GM23338 (cell line): ENCODE measurements around the gene INPPL1. TPM values are rescaled to one million over a fixed set of nuclear protein-coding genes. Genes with fewer than 3 reads are reported as not detected.

Experiments used
- ATAC-seq: fragments of 200-7000 bp; cut with Tn5 transposase; 3 replicates; pipeline ENCODE4 v1.9.1; 2020
- DNase-seq: peaks from one replicate; pipeline ENCODE4 v3.0.0-alpha.2; 2015; ENCODE audit warnings: low spot score
- H2AFZ ChIP-seq: fragments of 200-600 bp; sonication (generic); 2 replicates; pipeline ENCODE4 v1.8.0; 2016; ENCODE audit warnings: antibody characterized with exemption, mild to moderate bottlenecking, moderate library complexity
- H3F3A ChIP-seq: fragments of 200-600 bp; sonication (generic); replicated peaks from 2 replicates; pipeline ENCODE4 v1.8.0; 2017; ENCODE audit warnings: antibody characterized with exemption, mixed run types, low read depth
- H3K27ac ChIP-seq: fragments of 200-600 bp; sonication (generic); 2 replicates; pipeline ENCODE4 v1.6.1; 2016; ENCODE audit warnings: low read depth
- H3K27me3 ChIP-seq: fragments of 200-600 bp; sonication (generic); 2 replicates; pipeline ENCODE4 v1.8.0; 2016; ENCODE audit warnings: mild to moderate bottlenecking, mixed run types, moderate library complexity; ENCODE audit not compliant: insufficient read depth
- H3K36me3 ChIP-seq: fragments of 200-600 bp; sonication (generic); 2 replicates; pipeline ENCODE4 v1.8.0; 2016; ENCODE audit warnings: mild to moderate bottlenecking; ENCODE audit not compliant: insufficient read depth
- H3K4me1 ChIP-seq: fragments of 200-600 bp; sonication (generic); 2 replicates; pipeline ENCODE4 v1.8.0; 2016; ENCODE audit warnings: mild to moderate bottlenecking, moderate library complexity; ENCODE audit not compliant: insufficient read depth
- H3K4me2 ChIP-seq: fragments of 200-600 bp; sonication (generic); 2 replicates; pipeline ENCODE4 v1.7.1; 2017; ENCODE audit warnings: mixed run types
- H3K4me3 ChIP-seq: fragments of 200-600 bp; sonication (generic); 2 replicates; pipeline ENCODE4 v1.6.1; 2016; ENCODE audit warnings: mixed run types
- H3K79me2 ChIP-seq: fragments of 200-600 bp; sonication (generic); replicated peaks from 2 replicates; pipeline ENCODE4 v1.8.0; 2017; ENCODE audit warnings: mild to moderate bottlenecking; ENCODE audit not compliant: insufficient read depth
- H3K9me2 ChIP-seq: fragments of 200-600 bp; sonication (generic); 2 replicates; pipeline ENCODE4 v1.8.0; 2017; ENCODE audit not compliant: insufficient read depth
- H4K20me1 ChIP-seq: fragments of 200-600 bp; sonication (generic); replicated peaks from 2 replicates; pipeline ENCODE4 v1.8.0; 2017; ENCODE audit warnings: mild to moderate bottlenecking; ENCODE audit not compliant: insufficient read depth
- H3K27ac Mint-ChIP-seq: 2 replicates; pipeline ENCODE4 v1.8.0; 2020; ENCODE audit warnings: inconsistent platforms, mild to moderate bottlenecking, moderate library complexity, mixed read lengths
- H3K27me3 Mint-ChIP-seq: 3 replicates; pipeline ENCODE4 v1.8.0; 2022; ENCODE audit warnings: low read depth, mild to moderate bottlenecking, moderate library complexity, mixed read lengths, inconsistent platforms; ENCODE audit not compliant: insufficient read depth, poor library complexity
- H3K36me3 Mint-ChIP-seq: 3 replicates; pipeline ENCODE4 v1.8.0; 2021; ENCODE audit warnings: low read depth, mild to moderate bottlenecking, inconsistent platforms, moderate library complexity, mixed read lengths
- H3K4me1 Mint-ChIP-seq: 3 replicates; pipeline ENCODE4 v1.8.0; 2020; ENCODE audit warnings: mild to moderate bottlenecking, inconsistent platforms, mixed read lengths
- H3K4me3 Mint-ChIP-seq: 3 replicates; pipeline ENCODE4 v1.8.0; 2021; ENCODE audit warnings: moderate library complexity, mild to moderate bottlenecking, inconsistent platforms, mixed read lengths
- H3K9me3 Mint-ChIP-seq: 3 replicates; pipeline ENCODE4 v1.8.0; 2020; ENCODE audit warnings: moderate library complexity, mild to moderate bottlenecking, inconsistent platforms, mixed read lengths
- EZH2 ChIP-seq: fragments of 200-600 bp; sonication (generic); IDR thresholded peaks from one replicate; pipeline ENCODE4 v1.8.0; 2017; ENCODE audit warnings: antibody characterized with exemption, mild to moderate bottlenecking, low read depth; ENCODE audit not compliant: unreplicated experiment
- EZH2phosphoT487 ChIP-seq: fragments of 200-600 bp; sonication (generic); IDR thresholded peaks from one replicate; pipeline ENCODE4 v1.8.1; 2018; ENCODE audit warnings: antibody characterized with exemption; ENCODE audit not compliant: unreplicated experiment
- NANOG ChIP-seq: IDR thresholded peaks from 2 replicates; pipeline ENCODE4 v1.6.1; 2016; ENCODE audit warnings: antibody characterized with exemption, borderline replicate concordance
- POLR2AphosphoS5 ChIP-seq: IDR thresholded peaks from 2 replicates; pipeline ENCODE4 v1.6.1; 2016; ENCODE audit warnings: antibody characterized with exemption, low read depth
- ZNF114 ChIP-seq: fragments of 250-450 bp; sonication (Bioruptor Pico); IDR thresholded peaks from 2 replicates; pipeline ENCODE4 v1.5.0; 2020; ENCODE audit warnings: mild to moderate bottlenecking, moderate library complexity
- polyA plus RNA-seq: library from polyadenylated mRNA; unstranded; fragments of >200 nt; fragmentation: Nextera tagmentation; extraction: Ambion mirVana; gene quantifications from 2 replicates; pipeline ENCODE4 v1.2.1, GENCODE V29; 2016
- total RNA-seq: library from RNA; depleted of rRNA; stranded (reverse); fragments of >200 nt; shearing (Covaris generic); gene quantifications from 2 replicates; pipeline ENCODE4 v1.2.3, GENCODE V29; 2014
- TF ChIP-seq, protein P1 (sequence below): IDR thresholded peaks from one replicate; pipeline ENCODE4 v1.6.1; 2018; ENCODE audit warnings: antibody characterized with exemption; ENCODE audit not compliant: unreplicated experiment

Gene INPPL1
- total and polyA plus RNA-seq, 2 experiments from 2014 or later = 21.5 to 54.7 TPM

DNA sequence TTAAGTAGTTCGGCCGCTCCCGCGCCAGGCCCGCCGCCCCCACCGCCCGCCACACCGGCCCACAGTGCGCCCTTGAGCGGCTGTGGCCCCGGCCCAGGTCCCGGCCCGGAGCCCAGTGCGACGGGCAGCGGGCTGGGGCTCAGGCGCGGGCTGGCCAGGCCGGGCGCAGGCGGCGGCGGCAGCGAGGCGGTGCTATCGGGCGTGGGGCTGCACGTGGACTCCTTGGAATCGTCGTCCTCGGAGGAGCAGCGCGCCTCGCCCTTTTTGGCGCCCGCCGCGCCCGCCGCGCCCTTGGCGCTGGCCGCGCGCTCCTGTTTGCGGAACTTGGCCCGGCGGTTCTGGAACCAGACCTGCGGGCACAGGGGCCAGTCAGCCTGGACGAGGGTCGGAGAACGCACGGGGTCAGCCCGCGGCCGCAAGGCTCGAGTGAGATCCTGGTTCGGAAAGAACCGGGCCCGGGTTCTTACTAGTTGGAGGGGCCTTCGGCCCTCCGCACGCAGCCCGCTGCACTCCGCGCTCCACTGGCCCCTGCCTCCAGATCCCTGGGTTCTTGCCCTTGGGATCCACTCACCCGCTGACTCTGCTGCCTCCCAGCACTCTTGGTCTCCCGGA, 15.4 kb downstream of the INPPL1 start:
- peak overlapping the region; percentile 84; the same call in 1 of the 2 replicates for H2AFZ ChIP-seq
- H3K79me2 ChIP-seq = no peaks in the 10 kb centered on the region
- peak overlapping the region; percentile 94 for H3K4me2 ChIP-seq
- H3K4me3 ChIP-seq = peak overlapping the region; percentile 60
- ATAC-seq (peak; percentile 0; the same call in 1 of the 3 replicates), DNase-seq (peak; percentile 28)
- Mint-ChIP-seq H3K9me3 (peaks cover 4% of the 10 kb centered on the region; the same call in 2 of the 3 replicates), H3K27me3 (peaks cover 54% of the 10 kb centered on the region), H3K36me3 (peaks cover 20% of the 10 kb centered on the region), H3K4me1 (peaks cover 43% of the 10 kb centered on the region), H3K4me3 (peak overlapping the region; percentile 77), H3K27ac (no peak overlapping the region)
- no peak for TF ChIP-seq NANOG
- TF ChIP-seq ZNF114 (CRISPR knock-in tag) = no peak
- TF ChIP-seq POLR2AphosphoS5 = no peak
- TF ChIP-seq EZH2phosphoT487 = peak; percentile 92
- no peaks in the 10 kb centered on the region for H3K9me2 ChIP-seq
- peaks cover 10% of the 10 kb centered on the region for H4K20me1 ChIP-seq
- H3K27me3 ChIP-seq = peaks cover 67% of the 10 kb centered on the region
- H3K27ac ChIP-seq = no peak overlapping the region
- no peaks in the 10 kb centered on the region for H3K36me3 ChIP-seq
- peaks cover 27% of the 10 kb centered on the region for H3K4me1 ChIP-seq
- 0 out of 2 replicates have a peak, but pooled peaks cover 9% of the 10 kb centered on the region for H3F3A ChIP-seq

GRCh38 chr11:72240461-72241290, 16.1 kb downstream of the INPPL1 start:
- H3K4me3 Mint-ChIP-seq = peak overlapping the region; percentile 71
- peak overlapping the region; percentile 84; the same call in 1 of the 2 replicates for H2AFZ ChIP-seq
- peaks cover 10% of the 10 kb centered on the region for H4K20me1 ChIP-seq
- H3K9me2 ChIP-seq = no peaks in the 10 kb centered on the region
- H3K36me3 Mint-ChIP-seq = peaks cover 15% of the 10 kb centered on the region
- H3K36me3 ChIP-seq = no peaks in the 10 kb centered on the region
- H3K27ac ChIP-seq = no peak overlapping the region
- 0 out of 3 replicates have a peak, but pooled peaks have one; percentile 0 for ATAC-seq
- peaks cover 74% of the 10 kb centered on the region for H3K27me3 ChIP-seq
- peak overlapping the region; percentile 94 for H3K4me2 ChIP-seq
- TF ChIP-seq EZH2 = peak; percentile 95
- TF ChIP-seq EZH2phosphoT487 = peak; percentile 95
- TF ChIP-seq, protein P1, sequence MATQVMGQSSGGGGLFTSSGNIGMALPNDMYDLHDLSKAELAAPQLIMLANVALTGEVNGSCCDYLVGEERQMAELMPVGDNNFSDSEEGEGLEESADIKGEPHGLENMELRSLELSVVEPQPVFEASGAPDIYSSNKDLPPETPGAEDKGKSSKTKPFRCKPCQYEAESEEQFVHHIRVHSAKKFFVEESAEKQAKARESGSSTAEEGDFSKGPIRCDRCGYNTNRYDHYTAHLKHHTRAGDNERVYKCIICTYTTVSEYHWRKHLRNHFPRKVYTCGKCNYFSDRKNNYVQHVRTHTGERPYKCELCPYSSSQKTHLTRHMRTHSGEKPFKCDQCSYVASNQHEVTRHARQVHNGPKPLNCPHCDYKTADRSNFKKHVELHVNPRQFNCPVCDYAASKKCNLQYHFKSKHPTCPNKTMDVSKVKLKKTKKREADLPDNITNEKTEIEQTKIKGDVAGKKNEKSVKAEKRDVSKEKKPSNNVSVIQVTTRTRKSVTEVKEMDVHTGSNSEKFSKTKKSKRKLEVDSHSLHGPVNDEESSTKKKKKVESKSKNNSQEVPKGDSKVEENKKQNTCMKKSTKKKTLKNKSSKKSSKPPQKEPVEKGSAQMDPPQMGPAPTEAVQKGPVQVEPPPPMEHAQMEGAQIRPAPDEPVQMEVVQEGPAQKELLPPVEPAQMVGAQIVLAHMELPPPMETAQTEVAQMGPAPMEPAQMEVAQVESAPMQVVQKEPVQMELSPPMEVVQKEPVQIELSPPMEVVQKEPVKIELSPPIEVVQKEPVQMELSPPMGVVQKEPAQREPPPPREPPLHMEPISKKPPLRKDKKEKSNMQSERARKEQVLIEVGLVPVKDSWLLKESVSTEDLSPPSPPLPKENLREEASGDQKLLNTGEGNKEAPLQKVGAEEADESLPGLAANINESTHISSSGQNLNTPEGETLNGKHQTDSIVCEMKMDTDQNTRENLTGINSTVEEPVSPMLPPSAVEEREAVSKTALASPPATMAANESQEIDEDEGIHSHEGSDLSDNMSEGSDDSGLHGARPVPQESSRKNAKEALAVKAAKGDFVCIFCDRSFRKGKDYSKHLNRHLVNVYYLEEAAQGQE = no peak
- H3K4me3 ChIP-seq = peak overlapping the region; percentile 60
- H3F3A ChIP-seq = 0 out of 2 replicates have a peak, but pooled peaks cover 9% of the 10 kb centered on the region
- H3K27ac Mint-ChIP-seq = no peak overlapping the region
- H3K79me2 ChIP-seq = no peaks in the 10 kb centered on the region
- H3K4me1 Mint-ChIP-seq = peaks cover 43% of the 10 kb centered on the region
- peaks cover 4% of the 10 kb centered on the region; the same call in 2 of the 3 replicates for H3K9me3 Mint-ChIP-seq
- peaks cover 54% of the 10 kb centered on the region for H3K27me3 Mint-ChIP-seq
- DNase-seq = peak; percentile 34
- H3K4me1 ChIP-seq = peaks cover 35% of the 10 kb centered on the region
